Activated naive CD8-positive, alpha-beta T cell treated with anti-CD3 and anti-CD28 coated beads, Interleukin-2, amount 50 U/mL, for 16 hours (primary cell): Measurements from ENCODE around the gene C6orf52.
"Not testable (repeated sequence)": the region's sequence is repeated elsewhere in the genome, so short reads cannot be mapped to it uniquely, and the experiment has no call there.

ENCODE experiments used
- DNase-seq: peaks from one replicate; pipeline ENCODE4 v3.0.0-alpha.2; 2020; ENCODE audit warnings: low read depth, low spot score

C6orf52 gene

GRCh38 chr6:10696655-10697054 is 2.2 kb upstream of the C6orf52 start:
- no peak for DNase-seq

- no peak for DNase-seq
Observed at GRCh38 chr6:10695086-10695657, 756 bp upstream of the C6orf52 start.

GRCh38 chr6:10692965-10693538 is 1.4 kb downstream of the C6orf52 start:
- DNase-seq, result no peak

GRCh38 chr6:10690651-10691445 is 3.6 kb downstream of the C6orf52 start:
- DNase-seq, result no peak

- no peak for DNase-seq
Observed at GRCh38 chr6:10687582-10687981, 6.8 kb downstream of the C6orf52 start.

- no peak for DNase-seq
Observed at GRCh38 chr6:10686901-10687300, 7.5 kb downstream of the C6orf52 start.

GRCh38 chr6:10685092-10685915 is 9.1 kb downstream of the C6orf52 start:
- DNase-seq, result no peak

- no peak for DNase-seq
Observed at GRCh38 chr6:10684618-10685017, 9.8 kb downstream of the C6orf52 start.

- no peak for DNase-seq
Observed at GRCh38 chr6:10682355-10682988, 11.9 kb downstream of the C6orf52 start.

- no peak for DNase-seq
Observed at GRCh38 chr6:10681795-10682194, 12.6 kb downstream of the C6orf52 start.

GRCh38 chr6:10678456-10678855 is 16.0 kb downstream of the C6orf52 start:
- DNase-seq, result no peak

GRCh38 chr6:10676403-10676802 is 18.0 kb downstream of the C6orf52 start:
- DNase-seq, result no peak

- no peak for DNase-seq
Observed at GRCh38 chr6:10668126-10668917, 26.1 kb downstream of the C6orf52 start.

GRCh38 chr6:10665595-10665994 is 28.8 kb downstream of the C6orf52 start:
- DNase-seq, result not testable (repeated sequence)

GRCh38 chr6:10662742-10663141 is 31.7 kb downstream of the C6orf52 start:
- no peak for DNase-seq

- DNase-seq, result no peak
Observed at GRCh38 chr6:10662207-10662606, 32.2 kb downstream of the C6orf52 start.

GRCh38 chr6:10660431-10661191 is 33.8 kb downstream of the C6orf52 start:
- DNase-seq, result not testable (repeated sequence)

- DNase-seq, result no peak
Observed at GRCh38 chr6:10659699-10660348, 34.6 kb downstream of the C6orf52 start.

GRCh38 chr6:10658910-10659698 is 35.3 kb downstream of the C6orf52 start:
- DNase-seq, result no peak
